NCI-H2196 treated with DMSO at 0.1 percent for 48 hours (cell line): ENCODE results near the gene RGS8.
"Not testable (repeated sequence)": the region's sequence is repeated elsewhere in the genome, so short reads cannot be mapped to it uniquely, and the experiment has no call there.

ENCODE experiments used
- DNase-seq: peaks from one replicate; lab custom pipeline; 2025; ENCODE audit not compliant: unreplicated experiment; lab: John Stamatoyannopoulos, UW

The RGS8 gene

DNA sequence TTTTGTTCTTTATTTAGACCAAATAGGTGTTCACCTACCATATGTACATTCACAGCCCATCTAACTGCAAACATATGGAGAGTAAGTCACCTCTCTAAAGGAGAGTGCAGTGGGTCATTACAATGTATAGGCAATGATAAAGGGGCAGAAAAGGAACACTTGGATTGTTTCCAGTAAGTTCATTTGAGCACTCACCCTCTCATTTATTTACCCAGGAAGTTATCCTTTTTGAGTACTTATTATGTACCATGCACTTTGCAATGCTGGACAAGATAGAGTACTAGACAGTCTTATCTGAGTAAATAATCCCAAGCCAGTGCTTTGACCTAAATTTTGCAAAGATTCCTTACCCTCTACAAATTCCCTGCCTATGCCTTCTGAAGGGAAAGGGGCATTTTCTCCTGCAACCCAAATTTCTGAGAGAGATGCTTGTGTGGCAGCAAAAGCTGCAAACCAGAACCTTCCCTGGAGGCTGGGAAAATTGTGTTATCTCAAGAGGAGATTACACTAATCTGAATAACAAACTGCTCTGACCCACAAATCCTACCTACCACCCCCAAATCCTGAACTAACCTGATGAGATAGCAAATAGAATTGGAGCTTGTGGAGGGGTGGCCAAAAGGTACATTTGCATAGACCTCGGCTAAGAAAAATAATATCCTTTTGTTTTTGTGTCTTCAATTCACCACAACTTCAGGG lies 18.6 kb upstream of the RGS8 start:
- no peak for DNase-seq

- no peak for DNase-seq
These were observed 15.9 kb upstream of the RGS8 start for GRCh38 chr1:182700351-182700709.

DNA sequence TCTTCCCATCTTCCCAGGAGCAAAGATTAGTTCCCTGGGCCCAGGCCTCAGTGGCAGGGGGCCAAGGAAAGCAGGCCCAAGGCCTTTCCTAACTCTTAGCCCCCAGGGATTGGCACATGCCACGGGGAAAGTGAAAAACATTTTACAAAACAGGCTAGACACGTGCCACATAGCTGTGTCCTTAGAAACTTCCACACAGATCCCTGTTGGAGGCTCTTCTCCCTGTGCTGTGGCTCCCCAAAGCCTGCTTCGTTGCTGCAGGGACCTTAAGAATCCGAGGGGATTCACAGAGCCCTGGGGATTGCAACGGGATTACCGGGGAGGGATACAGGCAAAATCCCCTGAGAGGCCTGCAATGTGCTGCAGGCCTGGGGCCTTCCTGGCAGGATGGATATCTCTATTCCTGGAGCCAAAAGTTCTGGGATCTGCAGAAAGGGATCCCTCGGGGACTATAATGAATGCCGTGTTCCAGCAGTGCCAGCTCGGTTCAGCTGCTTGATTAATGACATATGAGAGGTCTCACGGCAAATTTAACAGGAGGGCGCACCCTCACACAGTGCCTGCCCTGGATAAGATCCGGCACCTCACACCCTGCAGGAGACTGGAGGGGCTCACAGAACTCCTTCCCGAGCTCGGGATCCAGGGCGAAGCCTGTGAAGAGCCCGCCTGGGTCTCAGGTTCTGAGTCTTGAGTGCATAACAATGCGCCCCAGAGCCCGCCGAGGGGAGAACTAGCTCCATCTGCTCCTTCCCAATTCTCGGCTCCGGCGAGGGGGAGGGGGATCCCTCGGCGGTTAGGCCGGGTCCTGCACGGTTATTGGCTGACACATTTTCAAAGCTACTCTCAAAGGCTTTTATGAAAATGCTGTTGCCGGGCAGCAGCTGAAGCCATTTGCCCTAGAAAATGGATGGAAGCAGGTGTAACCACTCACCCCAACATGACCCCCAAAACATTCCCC lies 15.3 kb upstream of the RGS8 start:
- no peak for DNase-seq

- DNase-seq = no peak
These were observed 14.6 kb upstream of the RGS8 start for GRCh38 chr1:182698971-182699370.

- DNase-seq = not testable (repeated sequence)
These were observed 8.8 kb upstream of the RGS8 start for GRCh38 chr1:182693139-182693538.

- DNase-seq = no peak
These were observed 6.6 kb upstream of the RGS8 start for GRCh38 chr1:182690886-182691443.

DNA sequence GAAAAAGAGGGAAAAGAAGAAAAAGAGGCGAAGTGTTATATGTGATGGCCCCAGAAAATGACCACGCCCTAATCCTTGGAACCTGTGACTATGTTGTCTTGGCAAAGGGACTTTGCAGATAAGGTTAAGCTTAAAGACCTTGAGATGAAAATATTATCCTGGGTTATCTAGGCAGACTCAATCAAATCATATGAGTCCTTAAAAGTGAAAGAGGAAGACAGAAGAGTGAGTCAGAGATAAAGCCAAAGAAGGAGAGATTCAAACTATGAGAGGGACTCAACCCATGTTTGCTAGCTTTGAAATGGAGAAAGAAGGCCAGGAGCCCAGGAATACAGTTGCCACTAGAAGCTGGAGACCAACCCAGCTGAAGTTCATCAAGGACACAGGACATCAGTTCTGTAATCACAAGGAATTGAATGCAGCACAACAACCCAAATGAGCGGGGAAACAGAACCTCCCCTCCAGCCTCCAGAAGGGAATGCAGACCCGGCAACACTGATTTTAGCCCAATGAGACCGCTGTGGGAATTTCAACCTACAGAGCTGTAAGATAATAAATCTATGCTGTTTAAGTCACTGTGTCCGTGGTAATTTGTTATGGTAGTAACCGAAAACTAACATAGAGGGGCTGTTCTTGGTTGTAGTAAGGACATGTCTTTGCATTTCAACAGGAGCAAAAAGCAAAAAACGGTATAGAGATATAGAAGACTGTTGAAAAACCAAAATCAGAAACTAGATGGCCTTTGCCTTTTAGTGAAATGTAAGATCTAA lies 4.2 kb upstream of the RGS8 start:
- DNase-seq = no peak

DNA sequence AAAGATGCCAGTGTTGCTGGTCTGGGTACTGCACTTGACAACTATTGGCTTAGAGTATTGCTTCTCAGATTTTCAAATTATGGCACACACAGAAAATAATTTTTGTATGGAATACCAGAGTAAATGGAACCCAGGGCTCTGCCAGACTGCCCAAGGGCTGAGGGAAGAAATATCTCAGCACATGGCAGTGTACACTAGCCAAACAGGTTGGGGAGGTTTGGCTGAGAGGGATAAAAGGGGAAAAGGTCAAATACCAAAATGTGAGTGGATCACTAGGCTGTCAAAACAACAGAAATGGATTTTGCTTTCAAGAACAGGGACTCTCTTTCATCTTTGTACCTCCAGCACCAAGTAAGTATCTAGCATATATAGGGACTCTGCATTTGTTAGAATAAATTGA lies 3.0 kb upstream of the RGS8 start:
- no peak for DNase-seq

DNA sequence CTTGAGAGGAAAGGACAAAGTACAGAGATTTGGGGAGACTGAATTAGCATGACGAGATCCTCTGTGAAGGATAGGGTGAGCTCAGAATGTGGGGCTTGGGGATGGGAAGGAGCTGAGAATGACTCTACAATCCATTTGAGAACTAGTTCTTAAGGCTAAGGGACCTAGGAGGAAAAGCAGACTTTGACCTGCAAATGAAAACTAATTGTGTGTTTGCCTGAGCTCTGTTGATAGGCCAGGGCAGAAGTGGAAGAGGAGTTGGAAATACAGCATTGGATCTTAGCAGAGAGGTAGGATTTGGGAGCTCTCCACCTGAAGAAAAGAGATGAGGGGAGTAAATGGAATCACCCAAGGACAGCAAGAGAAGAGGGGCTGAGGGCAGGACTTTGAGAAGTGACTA lies 2.1 kb upstream of the RGS8 start:
- no peak for DNase-seq

GRCh38 chr1:182685215-182685614 lies 828 bp upstream of the RGS8 start:
- no peak for DNase-seq

GRCh38 chr1:182682898-182683501 lies 1.4 kb downstream of the RGS8 start:
- DNase-seq = no peak

DNA sequence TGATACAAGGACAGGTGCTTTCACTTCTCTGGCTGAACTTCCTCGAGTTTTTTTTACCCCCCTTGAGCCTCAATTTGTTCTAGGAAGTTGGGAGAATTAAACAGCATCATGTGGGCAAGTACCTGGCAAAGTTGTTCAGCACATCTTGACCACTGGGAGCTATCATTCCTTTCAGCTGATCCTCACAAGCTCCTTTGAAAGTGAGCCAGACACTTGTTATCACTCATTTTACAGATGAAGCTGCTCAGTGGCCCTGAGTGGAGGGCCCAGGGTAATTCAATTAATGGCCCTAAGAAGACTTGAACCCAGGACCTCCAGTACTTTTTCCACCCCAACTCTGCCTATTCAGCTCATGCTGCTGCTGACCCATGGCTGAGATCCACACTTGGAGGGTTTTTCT lies 2.0 kb downstream of the RGS8 start:
- no peak for DNase-seq

DNA sequence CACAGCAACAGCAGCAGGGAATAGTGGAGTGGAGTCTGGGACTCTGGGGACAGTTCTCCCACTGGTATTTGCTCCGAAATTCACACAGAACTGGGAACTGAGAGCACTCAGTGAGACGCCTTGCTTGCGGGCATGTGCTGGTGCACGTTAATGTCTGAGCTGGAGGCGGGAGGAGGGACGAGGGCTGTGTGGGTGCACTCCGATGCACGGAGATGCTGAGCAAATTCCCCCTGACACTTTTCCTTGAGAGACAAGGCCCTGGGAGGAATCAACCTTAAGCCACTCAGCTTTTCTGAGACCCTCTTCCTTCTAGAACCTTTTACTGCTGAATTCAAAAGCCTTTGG lies 2.8 kb downstream of the RGS8 start:
- no peak for DNase-seq

GRCh38 chr1:182680901-182681567 lies 3.4 kb downstream of the RGS8 start:
- no peak for DNase-seq

- DNase-seq = no peak
These were observed 4.0 kb downstream of the RGS8 start for GRCh38 chr1:182680408-182680807.

DNA sequence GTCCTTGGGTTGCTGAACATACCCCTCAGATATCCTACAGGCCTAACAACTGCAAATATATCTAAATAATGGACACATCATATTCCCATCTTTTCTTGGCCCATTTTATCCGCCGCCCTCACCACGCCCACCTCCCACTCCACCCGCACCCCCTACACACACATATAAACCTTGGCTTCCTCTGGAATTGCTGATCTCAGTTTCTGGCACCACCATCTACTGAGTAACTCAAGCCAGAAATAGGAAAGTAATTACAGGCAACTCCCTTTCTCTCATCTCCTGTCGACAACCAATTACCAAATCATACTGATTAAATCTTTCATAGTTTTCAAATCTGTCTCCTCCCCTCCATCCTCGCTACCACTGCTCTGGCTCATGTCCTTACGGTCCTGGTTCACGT lies 4.7 kb downstream of the RGS8 start:
- no peak for DNase-seq

GRCh38 chr1:182677397-182678098 lies 6.8 kb downstream of the RGS8 start:
- no peak for DNase-seq

DNA sequence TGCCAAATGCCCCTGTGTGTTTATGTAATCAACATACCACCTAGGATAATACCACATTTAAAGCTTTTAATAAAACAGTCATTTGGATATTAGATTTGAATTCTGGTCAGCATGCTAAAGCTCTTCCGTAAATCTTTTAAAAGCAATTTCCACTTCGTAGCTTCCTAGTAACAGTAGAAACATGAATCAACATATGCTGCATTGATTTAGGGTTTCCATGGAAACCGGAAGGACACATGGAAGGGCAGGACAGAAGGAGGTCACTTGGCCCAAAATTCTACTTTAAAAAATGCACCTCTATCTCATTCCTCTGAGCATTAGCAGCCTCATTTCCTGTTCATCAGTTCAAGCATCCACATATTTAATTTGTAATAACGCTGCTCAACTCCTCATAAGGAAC lies 8.1 kb downstream of the RGS8 start:
- DNase-seq = no peak

DNA sequence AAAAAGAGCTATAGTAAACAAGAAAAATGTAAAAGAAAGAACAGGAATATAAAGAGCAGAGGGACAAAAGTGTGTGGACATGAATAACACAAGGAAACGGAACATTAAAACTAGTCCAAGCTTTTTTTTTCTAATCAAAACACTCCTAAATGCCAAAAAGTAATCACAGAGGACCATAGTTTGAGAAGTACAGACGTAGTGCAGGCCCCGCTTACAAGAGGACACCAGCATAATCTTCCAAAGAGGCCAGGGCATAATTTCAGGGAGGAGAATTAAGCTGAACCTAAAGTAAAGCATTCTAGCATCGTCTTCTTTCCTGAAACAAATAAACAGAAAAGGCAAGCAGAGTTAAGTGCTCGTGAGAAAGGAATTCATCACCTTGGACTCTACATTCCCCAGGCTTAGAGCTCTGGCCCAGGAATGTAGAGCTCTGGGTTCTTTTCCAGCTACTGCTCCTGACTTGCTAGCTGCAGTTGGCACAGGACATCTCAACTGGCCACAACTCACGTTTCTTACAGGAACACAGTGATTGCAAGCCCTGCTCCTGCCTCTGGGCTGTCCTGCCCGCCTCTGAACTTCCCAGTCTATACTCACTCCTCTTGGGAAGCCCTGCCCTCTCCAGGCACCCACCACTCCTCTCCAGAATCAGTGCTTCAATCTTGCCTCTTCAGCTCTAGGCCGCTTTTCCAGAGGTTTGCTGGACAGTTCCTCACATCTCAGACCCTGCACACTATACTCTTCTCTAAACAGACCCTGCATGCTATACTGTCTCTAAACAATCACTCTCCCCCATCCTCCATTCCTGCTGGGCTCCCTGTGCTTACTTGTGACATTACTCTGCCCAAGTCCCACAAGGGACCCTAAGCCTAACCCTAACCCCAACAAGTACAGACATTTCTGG lies 9.8 kb downstream of the RGS8 start:
- no peak for DNase-seq
